Activated CD4-positive, alpha-beta T cell treated with anti-CD3 and anti-CD28 coated beads, Interleukin-2, amount 10 ng/mL, durations not matched to agents 24 days and 14 days (primary cell): ENCODE results near the gene PLD2. TPM values are rescaled to one million over a fixed set of nuclear protein-coding genes. Genes with fewer than 3 reads are reported as not detected.
"Not testable (repeated sequence)": the region's sequence is repeated elsewhere in the genome, so short reads cannot be mapped to it uniquely, and the experiment has no call there.

Source experiments
- DNase-seq: peaks from one replicate; pipeline ENCODE4 v3.0.0; 2022
- H3K27ac Mint-ChIP-seq: one replicate; pipeline ENCODE4 v1.8.0; 2022; ENCODE audit warnings: mild to moderate bottlenecking, mixed read lengths
- H3K27me3 Mint-ChIP-seq: one replicate; pipeline ENCODE4 v1.8.0; 2022; ENCODE audit warnings: mixed read lengths
- H3K36me3 Mint-ChIP-seq: one replicate; pipeline ENCODE4 v1.8.0; 2022; ENCODE audit warnings: low read depth, mild to moderate bottlenecking, mixed read lengths
- H3K4me1 Mint-ChIP-seq: one replicate; pipeline ENCODE4 v1.8.0; 2021; ENCODE audit warnings: mixed read lengths
- H3K4me3 Mint-ChIP-seq: one replicate; pipeline ENCODE4 v1.8.0; 2022; ENCODE audit warnings: mild to moderate bottlenecking, moderate library complexity, mixed read lengths
- H3K9me3 Mint-ChIP-seq: one replicate; pipeline ENCODE4 v1.8.0; 2021; ENCODE audit warnings: mixed read lengths
- intact Hi-C: fragments of 100-400 bp; cut with micrococcal nuclease; formaldehyde crosslinking; loops from one replicate; pipeline ENCODE4 v1.15.1; 2023
- total RNA-seq: library from RNA; stranded (reverse); gene quantifications from 2 replicates; pipeline ENCODE4 v1.2.3, GENCODE V29; 2022

PLD2 gene
- total RNA-seq, 1 donor from 2014 or later: 16.1 TPM

- peaks cover 13% of the 10 kb centered on the region for H3K4me1 Mint-ChIP-seq
- no peak overlapping the region for H3K4me3 Mint-ChIP-seq
- no peaks in the 10 kb centered on the region for H3K9me3 Mint-ChIP-seq
- no peak overlapping the region for H3K27ac Mint-ChIP-seq
- intact Hi-C loops: no loop called here
- H3K27me3 Mint-ChIP-seq: no peaks in the 10 kb centered on the region
- H3K36me3 Mint-ChIP-seq: peaks cover 14% of the 10 kb centered on the region
- DNase-seq: no peak
Measured at GRCh38 chr17:4860651-4861050, 53.7 kb downstream of the PLD2 start.

- H3K27ac Mint-ChIP-seq: no peak overlapping the region
- no peak overlapping the region for H3K4me3 Mint-ChIP-seq
- no peaks in the 10 kb centered on the region for H3K9me3 Mint-ChIP-seq
- peaks cover 11% of the 10 kb centered on the region for H3K4me1 Mint-ChIP-seq
- H3K36me3 Mint-ChIP-seq: peaks cover 13% of the 10 kb centered on the region
- intact Hi-C loops: no loop called here
- H3K27me3 Mint-ChIP-seq: no peaks in the 10 kb centered on the region
- DNase-seq: no peak
Measured at GRCh38 chr17:4861052-4861451, 54.1 kb downstream of the PLD2 start.

GRCh38 chr17:4862720-4863119 is 55.8 kb downstream of the PLD2 start:
- Mint-ChIP-seq H3K4me1 (peaks cover 8% of the 10 kb centered on the region), H3K9me3 (no peaks in the 10 kb centered on the region), H3K4me3 (no peak overlapping the region), H3K27me3 (no peaks in the 10 kb centered on the region), H3K27ac (no peak overlapping the region), H3K36me3 (peaks cover 7% of the 10 kb centered on the region)
- DNase-seq: no peak
- intact Hi-C loops: no loop called here

DNA sequence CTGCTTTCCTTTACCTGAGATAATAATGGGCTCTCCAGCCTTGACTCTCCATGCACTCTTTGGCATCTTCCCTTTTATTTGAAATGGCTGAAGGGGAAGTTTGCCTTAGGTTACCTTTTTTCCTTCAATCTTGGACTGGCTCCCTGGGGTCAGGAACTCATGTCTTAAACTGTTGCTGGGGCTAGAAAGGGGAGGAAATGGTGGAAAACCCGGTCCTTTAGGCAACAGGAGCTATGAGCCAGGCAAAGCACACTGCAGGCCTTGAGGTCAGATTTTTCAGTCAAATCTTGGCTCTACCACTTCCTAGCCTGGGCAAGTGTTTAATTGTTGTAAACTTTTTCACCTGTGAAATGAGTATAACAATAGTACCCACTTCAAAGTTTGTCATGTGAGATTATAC is 56.4 kb downstream of the PLD2 start:
- intact Hi-C loops: no loop called here
- H3K4me3 Mint-ChIP-seq: no peak overlapping the region
- peaks cover 7% of the 10 kb centered on the region for H3K36me3 Mint-ChIP-seq
- H3K27ac Mint-ChIP-seq: no peak overlapping the region
- peaks cover 5% of the 10 kb centered on the region for H3K4me1 Mint-ChIP-seq
- no peaks in the 10 kb centered on the region for H3K9me3 Mint-ChIP-seq
- DNase-seq: no peak
- H3K27me3 Mint-ChIP-seq: no peaks in the 10 kb centered on the region

GRCh38 chr17:4867535-4867934 is 60.6 kb downstream of the PLD2 start:
- H3K4me3 Mint-ChIP-seq, H3K36me3 Mint-ChIP-seq, H3K27me3 Mint-ChIP-seq, H3K27ac Mint-ChIP-seq, H3K4me1 Mint-ChIP-seq, DNase-seq, H3K9me3 Mint-ChIP-seq, intact Hi-C loops: not testable (repeated sequence)

GRCh38 chr17:4869058-4869998 is 62.4 kb downstream of the PLD2 start:
- H3K27ac Mint-ChIP-seq, H3K9me3 Mint-ChIP-seq, H3K27me3 Mint-ChIP-seq, DNase-seq, H3K4me3 Mint-ChIP-seq, H3K36me3 Mint-ChIP-seq, H3K4me1 Mint-ChIP-seq, intact Hi-C loops: not testable (repeated sequence)

DNA sequence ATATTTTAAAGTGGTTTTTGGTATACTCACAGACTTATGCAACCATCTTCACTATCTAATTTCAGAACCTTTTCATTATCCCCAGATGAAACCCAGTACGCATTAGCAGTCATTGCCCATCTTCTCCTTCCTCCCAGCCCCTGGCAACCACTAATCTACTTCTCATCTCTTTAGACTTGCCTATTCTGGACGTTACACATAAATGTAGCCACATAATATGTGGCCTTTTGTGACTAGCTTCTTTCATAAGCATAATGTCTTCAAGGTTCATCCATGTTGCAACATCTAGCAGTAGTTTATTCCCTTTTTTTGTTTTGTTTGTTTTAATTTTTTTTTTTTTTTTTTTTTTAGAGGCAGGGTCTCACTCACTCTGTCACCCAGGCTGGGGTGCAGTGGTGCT is 63.9 kb downstream of the PLD2 start:
- Mint-ChIP-seq H3K4me3 (no peak overlapping the region), H3K27ac (no peak overlapping the region), H3K4me1 (no peaks in the 10 kb centered on the region), H3K36me3 (peaks cover 11% of the 10 kb centered on the region), H3K27me3 (no peaks in the 10 kb centered on the region), H3K9me3 (no peaks in the 10 kb centered on the region)
- intact Hi-C loops: no loop called here
- no peak for DNase-seq

DNA sequence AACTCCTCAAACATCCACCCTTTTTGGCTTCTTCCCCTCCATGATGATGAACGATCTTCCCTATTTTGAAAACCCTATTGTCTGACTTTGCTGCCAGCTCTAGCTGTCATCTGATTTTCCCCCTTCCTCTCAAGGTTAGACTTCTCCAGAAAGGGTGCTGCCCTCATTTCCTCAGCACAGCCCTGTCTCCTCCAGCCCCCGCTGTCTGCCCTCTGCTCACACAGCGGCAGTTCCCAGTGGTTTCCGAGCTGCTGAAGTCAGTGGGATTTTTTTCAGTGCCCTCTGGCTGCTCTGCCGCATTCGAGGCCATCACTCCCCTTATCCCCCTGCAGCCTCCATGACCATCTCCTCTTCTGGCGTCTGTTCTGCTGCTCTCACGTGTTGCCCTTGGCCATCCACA is 65.8 kb downstream of the PLD2 start:
- Mint-ChIP-seq H3K27ac (no peak overlapping the region), H3K9me3 (no peaks in the 10 kb centered on the region), H3K4me1 (no peaks in the 10 kb centered on the region), H3K4me3 (no peak overlapping the region), H3K27me3 (no peaks in the 10 kb centered on the region), H3K36me3 (peaks cover 14% of the 10 kb centered on the region)
- no peak for DNase-seq
- intact Hi-C loops: no loop called here

Other genes starting within 250 kb of the PLD2 start
- not detected in 2 replicates for gene GGT6, start 246.6 kb upstream of the PLD2 start, total RNA-seq
- gene SMTNL2, start 222.6 kb upstream of the PLD2 start, total RNA-seq: not detected in 2 replicates
- gene ALOX15, start 165.5 kb upstream of the PLD2 start, total RNA-seq: not detected in 2 replicates
- 140 and 141 TPM in 2 replicates for gene PELP1, start 103.0 kb upstream of the PLD2 start, total RNA-seq
- gene ARRB2, start 96.5 kb upstream of the PLD2 start, total RNA-seq: 189 and 193 TPM in 2 replicates
- gene MED11, start 75.7 kb upstream of the PLD2 start, total RNA-seq: 19.1 and 20.4 TPM in 2 replicates
- gene ZMYND15, start 67.3 kb upstream of the PLD2 start, total RNA-seq: not detected in 2 replicates
- gene CXCL16, start 67.2 kb upstream of the PLD2 start, total RNA-seq: 1.8 and 2.5 TPM in 2 replicates
- not detected in 2 replicates for gene TM4SF5, start 35.3 kb upstream of the PLD2 start, total RNA-seq
- gene VMO1, start 20.8 kb upstream of the PLD2 start, total RNA-seq: not detected in 2 replicates
- not detected in 2 replicates for gene GLTPD2, start 18.2 kb upstream of the PLD2 start, total RNA-seq
- gene PSMB6, start 11.0 kb upstream of the PLD2 start, total RNA-seq: 208 and 209 TPM in 2 replicates
- 56.1 and 59.7 TPM in 2 replicates for gene MINK1, start 26.2 kb downstream of the PLD2 start, total RNA-seq
- gene C17orf107, start 92.4 kb downstream of the PLD2 start, total RNA-seq: 1.4 and 1.7 TPM in 2 replicates
- 0.42 and 0.64 TPM in 2 replicates for gene CHRNE, start 95.9 kb downstream of the PLD2 start, total RNA-seq
- gene GP1BA, start 125.1 kb downstream of the PLD2 start, total RNA-seq: not detected in 2 replicates
- gene SLC25A11, start 132.9 kb downstream of the PLD2 start, total RNA-seq: 104 and 106 TPM in 2 replicates
- gene RNF167, start 133.1 kb downstream of the PLD2 start, total RNA-seq: 119 and 125 TPM in 2 replicates
- 1,471 and 1,473 TPM in 2 replicates for gene PFN1, start 141.4 kb downstream of the PLD2 start, total RNA-seq
- gene ENO3, start 144.0 kb downstream of the PLD2 start, total RNA-seq: 45.3 and 51.0 TPM in 2 replicates
- 58.7 and 62.3 TPM in 2 replicates for gene SPAG7, start 160.7 kb downstream of the PLD2 start, total RNA-seq
- 87.7 and 89.7 TPM in 2 replicates for gene CAMTA2, start 180.5 kb downstream of the PLD2 start, total RNA-seq
- 0.56 and 0.69 TPM in 2 replicates for gene INCA1, start 190.4 kb downstream of the PLD2 start, total RNA-seq
- 62.3 TPM in 2 replicates for gene KIF1C, start 190.8 kb downstream of the PLD2 start, total RNA-seq
- 0.14 TPM in 2 replicates for gene SLC52A1, start 228.3 kb downstream of the PLD2 start, total RNA-seq